Vagina (tissue), 2 donors: Measurements from ENCODE around the gene CLDND2. TPM values are rescaled to one million over a fixed set of nuclear protein-coding genes. Genes with fewer than 3 reads are reported as not detected.

Experiments used
- DNase-seq, 2 donors: peaks; one replicate each; pipeline ENCODE4 v3.0.0-alpha.2; 2017; ENCODE audit errors: extremely low spot score in 2 of 2
- H3K27ac ChIP-seq: fragments of 200-600 bp; sonication (generic); one replicate; pipeline ENCODE4 v1.5.1; 2019
- H3K27me3 ChIP-seq: fragments of 200-600 bp; sonication (generic); one replicate; pipeline ENCODE4 v1.5.1; 2019
- H3K36me3 ChIP-seq, 2 donors: fragments of 200-600 bp; sonication (generic); one replicate each; pipeline ENCODE4 v1.5.1; 2017 to 2019
- H3K4me1 ChIP-seq: fragments of 200-600 bp; sonication (generic); one replicate; pipeline ENCODE4 v1.5.1; 2019
- H3K4me3 ChIP-seq, 2 donors: fragments of 200-600 bp; sonication (generic); 1 replicate in 1 of 2; 2 replicates in 1 of 2; pipeline ENCODE4 v1.5.1; 2016 to 2019
- H3K9me3 ChIP-seq: fragments of 200-600 bp; sonication (generic); one replicate; pipeline ENCODE4 v1.5.1; 2019
- POLR2A ChIP-seq, 2 donors: fragments of 450-650 bp; IDR thresholded peaks; one replicate each; pipeline ENCODE4 v1.6.1; 2017; ENCODE audit warnings: antibody characterized with exemption in 2 of 2, mild to moderate bottlenecking in 2 of 2, moderate library complexity in 2 of 2
- POLR2AphosphoS5 ChIP-seq, 2 donors: sonication (generic); formaldehyde crosslinking; IDR thresholded peaks; one replicate each; pipeline ENCODE4 v1.9.0; 2017; ENCODE audit warnings: antibody characterized with exemption in 2 of 2, mild to moderate bottlenecking in 2 of 2, low read depth in 1 of 2; ENCODE audit not compliant: insufficient read depth in 1 of 2
- intact Hi-C: fragments of 100-400 bp; cut with DNase I; formaldehyde crosslinking; loops from one replicate; pipeline ENCODE4 v1.15.1; 2023
- total RNA-seq: library from RNA; depleted of rRNA; stranded (reverse); fragments of >200 nt; gene quantifications from one replicate; pipeline ENCODE4 v1.2.3, GENCODE V29; 2016
- TF ChIP-seq, protein P1 (sequence below), 3 experiments: fragments of 450-650 bp in 2 of 3; fragments of 200-600 bp in 1 of 3; sonication (generic) in 1 of 3; IDR thresholded peaks; one replicate each; pipeline ENCODE4 v1.5.1; 2017 to 2019; ENCODE audit warnings: antibody characterized with exemption in 3 of 3, mild to moderate bottlenecking in 2 of 3, moderate library complexity in 2 of 3

The CLDND2 gene
- total RNA-seq, 1 donor from 2014 or later: not detected

DNA sequence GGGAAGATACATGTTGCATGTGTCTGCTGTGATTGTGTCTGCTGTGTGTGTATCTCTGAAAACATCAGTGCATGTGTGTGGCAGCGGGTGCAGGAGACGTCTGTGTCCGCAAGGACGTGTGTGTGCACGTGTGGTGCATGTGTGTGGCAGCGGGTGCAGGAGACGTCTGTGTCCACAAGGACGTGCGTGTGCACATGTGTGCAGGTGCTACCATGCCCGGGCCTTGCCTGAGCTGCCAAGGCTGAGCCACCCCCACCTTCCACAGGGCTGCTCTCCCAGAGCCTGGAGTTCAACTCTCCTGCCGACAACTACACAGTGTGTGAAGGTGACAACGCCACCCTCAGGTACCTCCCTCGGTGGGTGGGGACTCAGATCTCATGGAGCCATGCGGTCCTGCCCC lies 47.0 kb downstream of the CLDND2 start:
- Histone ChIP-seq H3K36me3 (no peaks in the 10 kb centered on the region), H3K4me1 (no peaks in the 10 kb centered on the region), H3K4me3 (no peak overlapping the region), H3K27ac (no peak overlapping the region), H3K27me3 (no peaks in the 10 kb centered on the region), H3K9me3 (no peaks in the 10 kb centered on the region)
- DNase-seq: no peak
- no peak for TF ChIP-seq POLR2A (IDR thresholded peaks at IDR 0.05)
- TF ChIP-seq, protein P1, sequence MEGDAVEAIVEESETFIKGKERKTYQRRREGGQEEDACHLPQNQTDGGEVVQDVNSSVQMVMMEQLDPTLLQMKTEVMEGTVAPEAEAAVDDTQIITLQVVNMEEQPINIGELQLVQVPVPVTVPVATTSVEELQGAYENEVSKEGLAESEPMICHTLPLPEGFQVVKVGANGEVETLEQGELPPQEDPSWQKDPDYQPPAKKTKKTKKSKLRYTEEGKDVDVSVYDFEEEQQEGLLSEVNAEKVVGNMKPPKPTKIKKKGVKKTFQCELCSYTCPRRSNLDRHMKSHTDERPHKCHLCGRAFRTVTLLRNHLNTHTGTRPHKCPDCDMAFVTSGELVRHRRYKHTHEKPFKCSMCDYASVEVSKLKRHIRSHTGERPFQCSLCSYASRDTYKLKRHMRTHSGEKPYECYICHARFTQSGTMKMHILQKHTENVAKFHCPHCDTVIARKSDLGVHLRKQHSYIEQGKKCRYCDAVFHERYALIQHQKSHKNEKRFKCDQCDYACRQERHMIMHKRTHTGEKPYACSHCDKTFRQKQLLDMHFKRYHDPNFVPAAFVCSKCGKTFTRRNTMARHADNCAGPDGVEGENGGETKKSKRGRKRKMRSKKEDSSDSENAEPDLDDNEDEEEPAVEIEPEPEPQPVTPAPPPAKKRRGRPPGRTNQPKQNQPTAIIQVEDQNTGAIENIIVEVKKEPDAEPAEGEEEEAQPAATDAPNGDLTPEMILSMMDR (IDR thresholded peaks at IDR 0.05): no peak
- no peak for TF ChIP-seq POLR2AphosphoS5 (IDR thresholded peaks at IDR 0.05; ENCODE audit: insufficient read depth in 1 of 2, low read depth in 1 of 2)
- intact Hi-C loops: no loop called here

DNA sequence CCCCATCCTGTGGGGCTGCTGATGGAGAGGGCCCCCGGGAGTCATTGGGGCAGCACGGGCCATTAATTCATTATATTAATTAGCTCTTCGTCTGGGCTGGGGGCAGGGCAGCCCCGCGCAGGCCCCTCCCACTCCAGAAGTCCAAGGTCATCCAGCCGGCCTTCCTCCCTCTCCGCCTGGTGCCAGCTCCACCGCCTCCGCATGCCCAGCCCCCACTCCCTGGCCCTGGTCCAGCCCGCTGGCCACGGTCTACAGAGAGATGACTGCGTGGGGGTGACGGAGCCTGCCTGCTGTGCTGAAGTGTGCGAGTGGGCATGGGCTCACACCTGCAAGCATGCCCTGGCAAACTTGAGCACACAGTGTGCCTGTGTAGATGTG lies 48.5 kb downstream of the CLDND2 start:
- TF ChIP-seq POLR2AphosphoS5 (IDR thresholded peaks at IDR 0.05; ENCODE audit: insufficient read depth in 1 of 2, low read depth in 1 of 2) (no peak), POLR2A (IDR thresholded peaks at IDR 0.05) (no peak)
- TF ChIP-seq, protein P1 (IDR thresholded peaks at IDR 0.05): no peak
- no peak overlapping the region for H3K4me3 ChIP-seq
- intact Hi-C loops: no loop called here
- no peaks in the 10 kb centered on the region for H3K9me3 ChIP-seq
- no peaks in the 10 kb centered on the region for H3K36me3 ChIP-seq
- H3K4me1 ChIP-seq: no peaks in the 10 kb centered on the region
- H3K27ac ChIP-seq: no peak overlapping the region
- DNase-seq: no peak
- no peaks in the 10 kb centered on the region for H3K27me3 ChIP-seq

DNA sequence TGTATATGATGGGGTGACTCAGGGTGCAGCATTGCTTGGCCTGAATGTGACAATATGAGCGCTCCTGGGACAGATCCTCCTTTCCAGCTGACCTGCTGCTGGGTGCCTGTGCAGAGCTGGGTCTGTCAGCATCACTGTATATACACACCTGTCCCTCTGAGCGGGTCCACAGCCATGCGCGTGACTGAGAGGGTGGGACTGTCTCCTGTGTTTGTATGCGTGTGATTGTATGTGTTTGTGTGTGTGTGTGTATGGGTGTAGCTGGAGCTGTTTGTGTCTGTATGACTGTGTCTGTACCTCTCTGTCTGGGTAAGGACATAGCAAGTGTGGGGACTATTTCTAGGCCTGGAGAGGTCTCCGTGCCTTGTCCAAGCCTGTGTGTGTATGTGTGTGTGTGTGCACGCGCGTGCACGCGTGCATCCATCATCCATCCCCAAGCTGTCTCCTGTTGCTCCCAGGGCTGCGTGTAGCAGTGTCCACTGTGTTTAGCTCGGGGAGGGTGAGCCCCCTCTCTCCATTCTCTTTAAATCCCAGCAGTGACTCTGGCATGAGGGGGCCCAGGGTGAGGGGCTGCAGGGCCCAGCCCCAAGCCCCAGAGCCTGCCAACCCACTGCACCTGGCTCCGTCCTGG lies 49.0 kb downstream of the CLDND2 start:
- Histone ChIP-seq H3K27ac (no peak overlapping the region), H3K9me3 (no peaks in the 10 kb centered on the region), H3K4me1 (no peaks in the 10 kb centered on the region), H3K36me3 (no peaks in the 10 kb centered on the region), H3K4me3 (no peak overlapping the region), H3K27me3 (no peaks in the 10 kb centered on the region)
- intact Hi-C loops: no loop called here
- TF ChIP-seq POLR2AphosphoS5 (IDR thresholded peaks at IDR 0.05; ENCODE audit: insufficient read depth in 1 of 2, low read depth in 1 of 2) (no peak), POLR2A (IDR thresholded peaks at IDR 0.05) (no peak)
- TF ChIP-seq, protein P1 (IDR thresholded peaks at IDR 0.05): no peak
- no peak for DNase-seq

DNA sequence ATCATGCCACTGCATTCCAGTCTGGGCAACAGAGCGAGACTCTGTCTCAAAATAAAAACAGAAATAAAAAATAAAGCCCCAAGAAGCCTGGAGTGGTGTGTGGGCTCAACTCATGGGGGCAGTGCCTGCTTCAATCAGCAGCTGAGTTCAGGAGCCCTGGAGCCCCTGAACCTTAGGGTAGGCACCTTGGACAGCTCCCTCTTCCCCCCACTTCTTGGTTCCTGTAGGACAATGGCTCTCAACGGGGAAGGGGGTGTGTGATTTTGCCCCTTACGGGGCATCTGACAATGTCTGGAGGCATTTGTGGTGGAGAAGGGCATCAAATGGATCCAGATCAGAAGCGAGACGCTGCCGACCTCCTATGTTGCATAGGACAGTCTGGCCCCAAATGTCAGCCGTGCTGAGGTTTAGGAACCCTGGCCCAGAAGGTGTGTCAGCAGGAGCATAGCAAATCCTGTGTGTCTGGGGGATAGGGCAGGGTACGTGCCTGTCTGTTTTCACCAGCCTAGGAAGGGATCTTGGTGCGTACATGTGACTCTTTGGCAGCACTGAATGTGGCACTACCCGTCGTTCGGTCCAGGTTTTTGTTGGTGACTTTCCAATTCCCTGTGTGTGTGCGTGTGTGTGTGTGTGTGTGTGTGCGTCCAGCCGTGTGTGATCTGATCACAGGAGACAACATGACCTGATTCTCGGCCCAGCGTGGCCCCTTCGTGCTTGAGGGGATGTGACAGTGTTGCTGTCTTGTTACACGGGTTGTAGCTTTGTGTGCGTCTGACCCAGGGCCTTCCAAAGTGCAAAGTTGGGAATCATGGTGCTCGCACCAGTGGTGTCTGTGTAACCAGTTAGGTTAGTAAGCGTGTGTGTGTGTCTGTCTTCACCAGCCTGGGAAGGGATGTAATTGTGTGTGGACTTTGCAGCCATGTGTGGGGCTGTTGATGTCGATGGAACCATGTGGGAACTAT lies 49.8 kb downstream of the CLDND2 start:
- intact Hi-C loops: no loop called here
- H3K9me3 ChIP-seq: no peaks in the 10 kb centered on the region
- H3K36me3 ChIP-seq: no peaks in the 10 kb centered on the region
- no peak overlapping the region for H3K27ac ChIP-seq
- H3K4me3 ChIP-seq: no peak overlapping the region
- no peak for DNase-seq
- TF ChIP-seq POLR2AphosphoS5 (IDR thresholded peaks at IDR 0.05; ENCODE audit: insufficient read depth in 1 of 2, low read depth in 1 of 2) (no peak), POLR2A (IDR thresholded peaks at IDR 0.05) (no peak)
- TF ChIP-seq, protein P1 (IDR thresholded peaks at IDR 0.05): no peak
- H3K4me1 ChIP-seq: no peaks in the 10 kb centered on the region
- no peaks in the 10 kb centered on the region for H3K27me3 ChIP-seq

DNA sequence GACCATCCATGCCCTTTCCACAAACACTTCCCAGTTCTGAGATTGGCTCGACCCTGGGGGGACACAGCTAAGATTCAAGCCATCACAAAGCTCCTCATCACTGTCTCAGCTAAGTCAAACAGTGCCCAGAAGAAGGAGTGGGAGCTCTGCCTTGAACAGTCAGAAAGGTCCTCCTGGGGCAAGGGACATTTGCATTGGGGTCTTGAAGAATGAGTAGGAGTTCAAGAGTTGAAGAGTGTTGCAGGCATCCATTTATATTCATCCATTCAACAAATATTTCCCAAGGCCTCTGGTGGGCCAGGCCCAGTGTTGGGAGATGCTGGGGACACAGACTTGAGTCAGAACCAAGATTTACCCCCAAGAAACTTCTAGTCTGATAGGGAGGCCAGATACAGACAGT lies 50.8 kb downstream of the CLDND2 start:
- Histone ChIP-seq H3K27me3 (no peaks in the 10 kb centered on the region), H3K4me1 (no peaks in the 10 kb centered on the region), H3K27ac (no peak overlapping the region), H3K36me3 (no peaks in the 10 kb centered on the region), H3K4me3 (no peak overlapping the region), H3K9me3 (no peaks in the 10 kb centered on the region)
- TF ChIP-seq, protein P1 (IDR thresholded peaks at IDR 0.05): no peak
- no peak for TF ChIP-seq POLR2A (IDR thresholded peaks at IDR 0.05)
- TF ChIP-seq POLR2AphosphoS5 (IDR thresholded peaks at IDR 0.05; ENCODE audit: insufficient read depth in 1 of 2, low read depth in 1 of 2): no peak
- no peak for DNase-seq
- intact Hi-C loops: no loop called here
